NCI-H82 (cell line): ENCODE data around the gene OTOR.
A peak's percentile ranks its signal among the peaks of the same experiment; 100 is the strongest.

ENCODE experiments used
- DNase-seq: peaks from one replicate; lab custom pipeline; 2025; lab: John Stamatoyannopoulos, UW

OTOR gene, protein sequence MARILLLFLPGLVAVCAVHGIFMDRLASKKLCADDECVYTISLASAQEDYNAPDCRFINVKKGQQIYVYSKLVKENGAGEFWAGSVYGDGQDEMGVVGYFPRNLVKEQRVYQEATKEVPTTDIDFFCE

GRCh38 chr20:16748308-16748900 lies at the start of gene OTOR:
Gene OTOR, plus strand, starts transcription at chr20:16748358. Its CDS starts 44 bp downstream, at chr20:16748402.
- DNase-seq = no peak

DNA sequence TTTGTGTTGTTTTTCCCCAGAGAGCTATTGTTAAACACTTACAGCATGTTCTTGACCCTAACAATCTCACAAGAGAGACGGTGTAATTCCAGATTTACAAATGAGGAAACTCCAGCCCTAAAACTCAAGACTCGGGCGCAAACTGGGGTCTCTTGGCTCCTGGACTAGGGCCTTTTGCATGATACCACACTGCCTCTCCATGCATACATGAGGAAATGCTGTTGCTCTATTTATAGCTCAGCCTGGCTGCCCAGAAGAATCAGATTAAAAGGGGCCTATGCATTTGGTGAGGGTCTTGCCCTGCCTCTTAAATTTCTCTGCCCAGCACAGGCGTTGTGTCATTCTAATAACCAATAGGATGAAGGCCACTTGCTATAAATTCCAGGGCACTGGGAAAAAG lies 48.9 kb upstream of the OTOR start:
- DNase-seq = peak; percentile 70

GRCh38 chr20:16701296-16701695 lies 46.9 kb upstream of the OTOR start:
- peak; percentile 23 for DNase-seq

DNA sequence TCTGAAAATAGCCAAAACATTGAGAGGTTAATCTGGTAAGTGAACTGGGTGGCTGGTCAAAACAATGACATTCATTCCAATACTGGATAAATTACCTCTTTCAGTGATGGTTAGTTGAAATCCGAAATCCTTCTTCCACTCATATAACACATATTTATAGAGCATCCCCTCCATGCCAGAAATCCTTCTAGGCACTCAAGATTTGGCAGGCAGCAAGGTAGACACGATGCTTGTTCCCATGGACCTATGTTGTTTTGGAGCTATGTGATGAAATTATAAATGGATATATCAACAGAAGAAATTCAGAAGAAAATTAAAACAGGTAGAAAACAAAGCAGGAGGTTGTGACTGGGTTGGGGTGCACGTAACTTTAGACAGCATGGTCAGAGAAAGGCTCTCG lies 44.6 kb upstream of the OTOR start:
- DNase-seq = no peak

DNA sequence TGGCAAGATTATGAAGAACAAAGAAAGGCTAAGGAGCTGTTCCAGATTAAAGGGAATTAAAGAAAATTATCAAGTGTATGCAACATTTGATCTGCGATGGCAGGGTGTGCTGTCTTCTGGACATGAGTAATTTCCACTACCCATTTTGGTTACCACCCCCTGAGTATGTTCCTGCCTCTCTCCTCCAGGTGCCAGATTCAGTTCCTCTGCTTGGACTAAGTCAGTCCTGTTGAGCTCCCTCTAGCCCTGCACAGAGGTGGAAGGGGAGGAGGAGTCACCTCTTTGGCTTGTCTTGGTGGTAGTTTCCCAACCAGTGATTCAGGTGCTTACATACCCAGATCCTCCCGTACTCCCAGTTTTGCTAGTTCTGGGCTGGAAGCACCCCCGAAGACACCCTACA lies 40.5 kb upstream of the OTOR start:
- DNase-seq = no peak

DNA sequence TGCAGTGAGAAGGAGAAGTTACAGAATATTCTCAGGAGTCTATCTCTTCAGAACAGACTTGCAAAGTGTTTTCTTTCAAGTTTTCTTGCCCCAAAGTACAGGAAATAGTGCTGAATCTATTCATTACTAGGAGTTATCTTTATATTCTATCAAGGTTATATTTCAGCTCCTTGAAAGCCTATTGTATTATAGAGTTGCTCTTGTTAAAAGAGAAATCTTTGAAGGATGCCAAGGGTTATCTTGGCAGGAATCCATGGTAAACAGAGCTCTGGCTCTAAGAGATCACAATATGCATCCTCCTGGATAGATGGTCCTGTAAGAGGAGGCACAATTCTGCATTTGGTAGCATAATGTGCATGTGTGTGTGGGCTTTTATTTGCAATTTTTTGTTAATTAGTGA lies 39.6 kb upstream of the OTOR start:
- DNase-seq = no peak

- DNase-seq = no peak
These were observed 39.1 kb upstream of the OTOR start for GRCh38 chr20:16709017-16709416.

DNA sequence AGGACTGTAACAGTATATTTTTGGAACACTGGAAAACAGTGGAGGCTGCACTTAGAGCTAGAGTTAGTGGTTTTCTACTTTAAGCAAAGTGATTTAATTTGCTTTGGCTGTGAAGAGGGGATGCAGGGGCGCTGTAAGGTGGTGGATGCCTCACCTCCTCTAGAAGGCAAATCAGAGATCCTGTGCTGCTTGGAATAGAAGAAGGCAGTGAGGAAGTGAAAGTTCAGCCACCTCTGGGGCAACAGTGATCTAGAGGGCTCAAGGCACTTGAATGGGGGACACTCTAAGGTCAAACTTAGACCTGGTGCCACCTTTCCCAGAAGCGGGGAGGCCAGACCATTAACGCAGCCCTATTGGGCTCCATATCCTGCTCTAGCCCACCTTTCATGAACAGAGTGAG lies 37.4 kb upstream of the OTOR start:
- no peak for DNase-seq

GRCh38 chr20:16711661-16712258 lies 36.4 kb upstream of the OTOR start:
- no peak for DNase-seq

DNA sequence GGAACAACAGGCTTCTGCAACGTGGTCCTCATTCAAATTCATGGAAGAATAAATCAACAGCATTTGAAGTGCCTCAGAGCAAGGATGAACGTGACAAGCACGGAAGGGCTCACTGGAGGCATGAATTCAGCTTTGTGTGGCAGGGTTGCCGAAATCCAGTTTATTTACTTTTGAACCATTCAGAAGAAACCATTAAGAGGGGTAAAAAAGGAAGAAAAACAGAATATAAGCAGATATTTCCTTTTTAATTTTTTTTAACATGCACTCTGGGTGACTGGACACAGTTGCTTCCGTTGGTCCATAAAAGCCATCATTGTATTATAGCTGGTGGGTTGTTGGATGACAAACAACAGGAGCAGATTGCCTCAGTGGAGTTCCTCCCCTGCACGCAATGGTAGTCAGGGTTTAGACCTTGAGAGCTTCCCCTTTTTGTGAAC lies 35.6 kb upstream of the OTOR start:
- no peak for DNase-seq

DNA sequence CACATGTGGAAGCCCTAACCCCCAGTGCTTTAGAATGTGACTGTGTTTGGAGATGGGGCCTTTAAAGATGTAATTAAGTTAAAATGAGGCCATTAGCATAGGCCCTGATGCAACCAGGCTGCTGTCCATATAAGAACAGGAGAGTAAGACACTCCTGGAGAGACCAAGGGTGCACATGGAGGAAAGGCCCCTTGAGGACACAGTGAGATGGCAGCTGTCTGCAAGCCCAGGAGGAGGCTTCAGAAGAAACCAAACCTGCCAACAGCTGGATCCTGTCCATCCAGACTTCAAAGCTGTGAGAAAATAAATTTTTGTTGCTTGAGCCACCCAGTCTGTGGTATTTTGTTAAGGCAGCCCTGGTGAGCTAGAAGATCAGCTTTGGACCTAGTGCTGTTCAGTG lies 35.1 kb upstream of the OTOR start:
- no peak for DNase-seq

GRCh38 chr20:16714242-16714641 lies 33.9 kb upstream of the OTOR start:
- DNase-seq = no peak

GRCh38 chr20:16714751-16715150 lies 33.4 kb upstream of the OTOR start:
- no peak for DNase-seq

- DNase-seq = no peak
These were observed 28.7 kb upstream of the OTOR start for GRCh38 chr20:16719421-16719820.

DNA sequence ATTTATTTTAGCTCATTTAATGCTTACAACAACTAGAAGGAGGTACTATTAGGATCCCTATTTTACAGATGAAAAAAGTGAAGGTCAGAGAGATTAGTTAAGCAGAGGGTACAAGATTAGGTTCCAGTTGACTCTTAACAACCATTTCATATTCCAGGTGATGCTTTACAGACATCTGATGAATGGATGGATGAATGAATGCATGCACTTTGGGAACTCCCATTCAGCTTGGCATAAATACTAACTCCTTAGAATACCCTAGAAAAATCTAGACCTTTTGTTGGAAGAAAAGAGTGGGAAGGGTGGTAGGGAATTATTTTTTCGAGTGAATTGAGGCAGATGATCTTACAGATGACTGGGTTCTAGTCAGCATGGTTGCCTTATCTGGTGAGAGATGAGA lies 19.1 kb upstream of the OTOR start:
- no peak for DNase-seq

DNA sequence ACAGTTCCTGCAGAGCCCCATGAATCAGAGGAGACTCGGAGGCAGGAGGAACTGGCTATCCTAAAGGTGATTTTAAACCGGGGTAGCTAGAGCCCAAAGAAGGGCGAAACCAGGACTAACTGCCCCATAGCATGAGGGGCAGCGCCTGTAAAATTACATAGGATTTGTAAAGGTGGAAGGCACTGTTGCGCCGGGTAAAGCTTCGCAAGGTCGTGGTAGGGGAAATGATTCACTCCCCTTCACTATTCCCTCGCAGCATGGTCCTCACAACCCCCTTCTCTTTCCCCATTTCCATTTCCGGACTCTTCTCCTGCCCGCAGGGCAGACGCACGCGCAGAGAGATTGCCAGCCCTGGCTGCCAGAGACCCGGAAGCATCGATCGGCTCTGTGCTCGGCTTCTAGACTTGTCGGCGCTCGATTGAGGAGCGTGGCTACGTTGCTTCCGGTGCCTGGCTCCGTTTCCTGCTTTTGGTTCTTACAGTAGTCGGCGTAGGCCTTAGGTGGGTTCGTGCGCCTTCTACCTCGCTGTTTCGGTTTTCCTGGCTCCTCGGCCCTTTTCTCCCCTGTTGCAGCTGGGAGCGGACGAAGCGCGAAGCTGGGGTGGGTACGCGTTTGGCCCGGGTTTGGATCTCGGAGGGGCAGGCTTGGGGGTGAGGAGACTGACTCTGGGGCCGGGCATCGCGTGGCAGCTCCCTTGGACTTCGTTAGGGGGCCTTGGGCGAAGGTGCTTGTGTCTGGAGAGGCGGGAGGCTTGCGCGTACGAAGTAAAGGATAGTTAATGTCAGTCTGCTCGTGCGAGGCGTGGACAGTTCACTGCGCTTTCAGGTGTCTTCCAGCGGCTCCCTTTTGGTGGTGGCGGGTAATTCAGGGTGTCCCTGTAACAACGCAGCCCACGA lies 18.3 kb upstream of the OTOR start, which contains the start of gene SNRPB2:
Gene SNRPB2, plus strand, starts transcription at position 462 of the 896 bp plus-strand sequence. CDS start 1,677 bp downstream, outside the sequence.
- peak; percentile 98 for DNase-seq

GRCh38 chr20:16732506-16733152 lies 15.5 kb upstream of the OTOR start:
- DNase-seq = no peak

DNA sequence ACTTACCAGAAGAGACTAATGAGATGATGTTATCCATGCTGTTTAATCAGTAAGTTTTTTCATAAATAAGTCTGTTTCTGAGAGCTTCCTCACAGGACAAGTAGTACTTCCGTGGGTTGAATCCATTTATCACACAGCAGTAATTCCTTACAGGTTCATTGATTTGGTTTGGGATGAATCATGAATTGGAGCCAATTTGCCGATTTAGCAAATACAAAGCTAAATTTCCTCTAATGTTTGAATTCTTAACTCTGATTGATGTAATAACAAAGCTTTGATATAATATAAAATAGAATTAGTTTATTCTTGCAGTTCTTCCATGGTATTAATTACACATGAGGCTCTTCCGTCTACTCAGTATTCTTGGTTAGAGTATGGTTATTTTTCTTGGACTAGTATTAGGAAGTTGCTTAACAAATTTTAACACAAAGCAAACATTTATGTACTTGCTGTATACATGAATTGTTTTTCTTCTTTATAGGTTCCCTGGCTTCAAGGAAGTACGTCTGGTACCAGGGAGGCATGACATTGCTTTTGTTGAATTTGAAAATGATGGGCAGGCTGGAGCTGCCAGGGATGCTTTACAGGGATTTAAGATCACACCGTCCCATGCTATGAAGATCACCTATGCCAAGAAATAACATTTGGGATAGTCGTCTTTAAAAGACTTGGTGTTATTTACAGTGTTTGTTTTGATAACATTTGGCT lies 7.6 kb upstream of the OTOR start:
- DNase-seq = no peak

- DNase-seq = no peak
These were observed 3.9 kb upstream of the OTOR start for GRCh38 chr20:16744178-16744807.

DNA sequence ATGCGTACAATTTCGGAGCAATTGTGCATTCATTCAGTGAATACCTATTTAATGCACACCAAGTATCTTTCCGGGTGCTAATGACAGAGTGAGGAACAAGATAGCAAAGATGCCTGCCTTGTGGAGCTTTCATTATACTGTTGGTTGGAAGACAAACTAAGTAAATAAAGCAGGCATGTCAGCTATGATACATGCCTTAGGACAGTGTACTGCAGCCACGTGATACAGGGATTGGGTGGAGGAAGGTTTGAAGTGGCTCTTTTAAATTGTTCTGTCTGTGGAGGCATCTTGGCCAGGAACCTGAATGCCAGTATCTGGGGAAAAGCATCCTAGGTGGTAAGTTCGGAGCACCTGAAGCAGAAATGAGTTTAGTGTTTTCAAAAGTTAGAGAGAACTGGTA lies 3.0 kb upstream of the OTOR start:
- no peak for DNase-seq

GRCh38 chr20:16747291-16747811 lies 807 bp upstream of the OTOR start:
- no peak for DNase-seq
